ENCODE data around the gene VWA8.

DNA sequence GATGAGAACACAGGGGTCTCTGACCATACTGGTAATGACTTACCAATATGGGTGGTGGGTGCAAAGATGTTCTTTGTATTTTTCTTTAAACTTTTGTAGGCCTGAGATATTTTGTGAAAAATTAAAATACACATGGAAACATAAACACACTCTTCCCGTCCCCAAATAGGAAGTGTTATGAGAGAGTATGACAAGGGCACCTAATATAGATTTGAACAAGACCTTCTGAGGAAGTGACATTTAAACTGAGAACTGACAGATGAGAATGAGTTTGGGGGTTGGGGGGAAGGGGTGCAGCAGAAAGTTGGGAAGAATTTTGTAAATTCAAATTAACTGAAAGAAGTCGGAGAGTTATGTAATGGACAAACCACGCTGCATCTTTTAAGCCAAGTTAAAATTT lies 279.3 kb downstream of the VWA8 start:
- no peak for TF ChIP-seq EZH2 (IDR thresholded peaks at IDR 0.05; ENCODE audit: low read length)
- TF ChIP-seq, protein P1, sequence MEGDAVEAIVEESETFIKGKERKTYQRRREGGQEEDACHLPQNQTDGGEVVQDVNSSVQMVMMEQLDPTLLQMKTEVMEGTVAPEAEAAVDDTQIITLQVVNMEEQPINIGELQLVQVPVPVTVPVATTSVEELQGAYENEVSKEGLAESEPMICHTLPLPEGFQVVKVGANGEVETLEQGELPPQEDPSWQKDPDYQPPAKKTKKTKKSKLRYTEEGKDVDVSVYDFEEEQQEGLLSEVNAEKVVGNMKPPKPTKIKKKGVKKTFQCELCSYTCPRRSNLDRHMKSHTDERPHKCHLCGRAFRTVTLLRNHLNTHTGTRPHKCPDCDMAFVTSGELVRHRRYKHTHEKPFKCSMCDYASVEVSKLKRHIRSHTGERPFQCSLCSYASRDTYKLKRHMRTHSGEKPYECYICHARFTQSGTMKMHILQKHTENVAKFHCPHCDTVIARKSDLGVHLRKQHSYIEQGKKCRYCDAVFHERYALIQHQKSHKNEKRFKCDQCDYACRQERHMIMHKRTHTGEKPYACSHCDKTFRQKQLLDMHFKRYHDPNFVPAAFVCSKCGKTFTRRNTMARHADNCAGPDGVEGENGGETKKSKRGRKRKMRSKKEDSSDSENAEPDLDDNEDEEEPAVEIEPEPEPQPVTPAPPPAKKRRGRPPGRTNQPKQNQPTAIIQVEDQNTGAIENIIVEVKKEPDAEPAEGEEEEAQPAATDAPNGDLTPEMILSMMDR (optimal IDR thresholded peaks at IDR 0.05 in 1 of 3, IDR thresholded peaks at IDR 0.05 in 1 of 3, conservative IDR thresholded peaks at IDR 0.05 in 1 of 3; ENCODE audit: extremely low read depth in 1 of 3, insufficient read depth in 2 of 3, low read length in 3 of 3): no peak
